IMR-90 (cell line): ENCODE results near the gene STAM2.

ENCODE experiments used
- CEBPB ChIP-seq: IDR thresholded peaks from 2 replicates; pipeline ENCODE4 v1.6.1; 2012; ENCODE audit warnings: low read depth, low read length, improper control_type of control experiment
- CHD1 ChIP-seq: IDR thresholded peaks from 2 replicates; pipeline ENCODE4 v1.6.1; 2012; ENCODE audit warnings: low read depth, low read length, improper control_type of control experiment
- CTCF ChIP-seq: conservative IDR thresholded peaks from 2 replicates; pipeline ENCODE4 v1.5.1; 2012; ENCODE audit warnings: mild to moderate bottlenecking, low read depth, low read length, improper control_type of control experiment
- FOS ChIP-seq: fragments of 150-350 bp; IDR thresholded peaks from 2 replicates; pipeline ENCODE4 v1.6.1; 2016; ENCODE audit warnings: low read depth, low read length
- MAFK ChIP-seq: IDR thresholded peaks from 2 replicates; pipeline ENCODE4 v1.6.1; 2012; ENCODE audit warnings: low read depth, low read length, improper control_type of control experiment
- MXI1 ChIP-seq: IDR thresholded peaks from 2 replicates; pipeline ENCODE4 v1.6.1; 2012; ENCODE audit warnings: low read depth, mild to moderate bottlenecking, low read length, moderate library complexity, borderline replicate concordance
- NFE2L2 ChIP-seq: fragments of 150-350 bp; IDR thresholded peaks from 2 replicates; pipeline ENCODE4 v1.6.1; 2016; ENCODE audit warnings: low read depth, mild to moderate bottlenecking, low read length
- POLR2A ChIP-seq: IDR thresholded peaks from 2 replicates; pipeline ENCODE4 v1.6.1; 2012; ENCODE audit warnings: mild to moderate bottlenecking, low read depth, low read length
- RCOR1 ChIP-seq: IDR thresholded peaks from 2 replicates; pipeline ENCODE4 v1.6.1; 2012; ENCODE audit warnings: mild to moderate bottlenecking, low read length, improper control_type of control experiment; ENCODE audit not compliant: insufficient replicate concordance
- RFX5 ChIP-seq: IDR thresholded peaks from 2 replicates; pipeline ENCODE4 v1.8.0; 2012; ENCODE audit warnings: low read depth, mild to moderate bottlenecking, low read length, moderate library complexity
- USF2 ChIP-seq: fragments of 150-350 bp; IDR thresholded peaks from 2 replicates; pipeline ENCODE4 v1.6.1; 2017; ENCODE audit warnings: mild to moderate bottlenecking, antibody characterized with exemption, low read length, low read depth

- TF ChIP-seq POLR2A: no peak
- TF ChIP-seq RFX5: no peak
- no peak for TF ChIP-seq CEBPB
- TF ChIP-seq CTCF: no peak
- TF ChIP-seq CHD1: no peak
- no peak for TF ChIP-seq USF2
- TF ChIP-seq NFE2L2: no peak
- TF ChIP-seq FOS: no peak
- TF ChIP-seq RCOR1: no peak
- no peak for TF ChIP-seq MAFK
- TF ChIP-seq MXI1: no peak
These were observed 10.7 kb upstream of the STAM2 start for GRCh38 chr2:152186262-152186661.
